Measurements from ENCODE around the gene TRHDE. TPM values are rescaled to one million over a fixed set of nuclear protein-coding genes. Genes with fewer than 3 reads are reported as not detected.

Gene TRHDE
- total RNA-seq, 1 experiment from 2014 or later = 24.5 TPM

DNA sequence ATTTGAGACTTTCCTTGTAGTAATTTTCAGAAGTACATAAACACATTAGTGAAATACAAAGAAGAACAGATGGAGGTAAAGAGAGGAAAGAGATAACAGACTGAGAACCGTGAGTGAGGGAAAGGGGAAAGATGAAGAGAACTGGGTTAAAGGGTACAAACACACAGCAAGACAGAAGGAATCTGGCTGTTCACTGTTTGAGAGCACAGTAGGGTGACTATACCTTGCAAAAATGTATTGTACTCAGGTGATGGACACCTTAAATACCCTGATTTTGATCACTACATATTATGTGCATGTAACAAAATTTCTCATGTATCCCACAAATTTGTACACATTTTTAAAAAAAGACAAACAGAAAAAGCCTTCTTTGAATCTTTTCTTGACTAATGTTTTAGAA lies 2.7 kb upstream of the TRHDE start:
- no peak for DNase-seq (ENCODE audit: low spot score)
- H3K9me3 ChIP-seq (ENCODE audit: low read depth, low read length, poor library complexity, severe bottlenecking) = no peaks in the 10 kb centered on the region
- CTCF ChIA-PET = no interaction called here
- H3K36me3 ChIP-seq (ENCODE audit: insufficient read depth, low read length, poor library complexity, severe bottlenecking) = no peaks in the 10 kb centered on the region
- H3K27ac ChIP-seq (ENCODE audit: low read depth, low read length, poor library complexity, severe bottlenecking) = peak overlapping the region; percentile 87
- H3K4me3 ChIP-seq (ENCODE audit: low read depth, low read length, poor library complexity, severe bottlenecking) = peak overlapping the region; percentile 80
- no peaks in the 10 kb centered on the region for H3K27me3 ChIP-seq (replicated peaks; ENCODE audit: insufficient read depth, low read depth, low read length, poor library complexity)
- POLR2A ChIA-PET (ENCODE audit: low non-redundant PET) = no interaction called here
- peaks cover 37% of the 10 kb centered on the region for H3K4me1 ChIP-seq (ENCODE audit: insufficient read depth, low read length, poor library complexity, severe bottlenecking)
- no TSS peak for BruUV-seq (replicated peaks)
- intact Hi-C loops (cut with micrococcal nuclease; ENCODE audit: unreplicated experiment) = no loop called here
- TF ChIP-seq, protein P1, sequence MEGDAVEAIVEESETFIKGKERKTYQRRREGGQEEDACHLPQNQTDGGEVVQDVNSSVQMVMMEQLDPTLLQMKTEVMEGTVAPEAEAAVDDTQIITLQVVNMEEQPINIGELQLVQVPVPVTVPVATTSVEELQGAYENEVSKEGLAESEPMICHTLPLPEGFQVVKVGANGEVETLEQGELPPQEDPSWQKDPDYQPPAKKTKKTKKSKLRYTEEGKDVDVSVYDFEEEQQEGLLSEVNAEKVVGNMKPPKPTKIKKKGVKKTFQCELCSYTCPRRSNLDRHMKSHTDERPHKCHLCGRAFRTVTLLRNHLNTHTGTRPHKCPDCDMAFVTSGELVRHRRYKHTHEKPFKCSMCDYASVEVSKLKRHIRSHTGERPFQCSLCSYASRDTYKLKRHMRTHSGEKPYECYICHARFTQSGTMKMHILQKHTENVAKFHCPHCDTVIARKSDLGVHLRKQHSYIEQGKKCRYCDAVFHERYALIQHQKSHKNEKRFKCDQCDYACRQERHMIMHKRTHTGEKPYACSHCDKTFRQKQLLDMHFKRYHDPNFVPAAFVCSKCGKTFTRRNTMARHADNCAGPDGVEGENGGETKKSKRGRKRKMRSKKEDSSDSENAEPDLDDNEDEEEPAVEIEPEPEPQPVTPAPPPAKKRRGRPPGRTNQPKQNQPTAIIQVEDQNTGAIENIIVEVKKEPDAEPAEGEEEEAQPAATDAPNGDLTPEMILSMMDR (conservative IDR thresholded peaks at IDR 0.05; ENCODE audit: low read depth, low read length) = no peak
- no peak for TF ChIP-seq EZH2 (IDR thresholded peaks at IDR 0.05; ENCODE audit: borderline replicate concordance, low read depth, low read length, poor library complexity, severe bottlenecking)

DNA sequence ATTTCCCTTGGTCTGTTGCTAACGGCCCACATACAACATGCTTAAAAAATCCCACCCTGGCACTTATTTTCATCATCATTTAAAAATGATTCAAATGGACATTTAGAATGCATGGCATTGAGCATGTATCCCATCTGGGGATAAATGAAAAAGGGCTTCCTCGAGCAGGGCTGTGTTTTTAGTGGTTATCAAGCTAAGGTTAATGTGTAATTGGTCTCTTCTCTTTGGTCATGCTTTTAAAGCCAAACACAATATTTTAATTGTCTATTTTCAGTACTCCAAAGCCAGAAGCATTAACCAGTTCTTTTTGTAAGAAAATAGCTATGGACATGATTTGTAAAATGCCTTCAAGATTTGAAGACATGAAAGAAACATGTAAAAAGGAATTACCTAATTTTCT lies 1.9 kb upstream of the TRHDE start:
- Histone ChIP-seq H3K36me3 (ENCODE audit: insufficient read depth, low read length, poor library complexity, severe bottlenecking) (no peaks in the 10 kb centered on the region), H3K27me3 (replicated peaks; ENCODE audit: insufficient read depth, low read depth, low read length, poor library complexity) (no peaks in the 10 kb centered on the region), H3K27ac (ENCODE audit: low read depth, low read length, poor library complexity, severe bottlenecking) (peak overlapping the region; percentile 87), H3K4me1 (ENCODE audit: insufficient read depth, low read length, poor library complexity, severe bottlenecking) (peaks cover 33% of the 10 kb centered on the region), H3K4me3 (ENCODE audit: low read depth, low read length, poor library complexity, severe bottlenecking) (peak overlapping the region; percentile 80), H3K9me3 (ENCODE audit: low read depth, low read length, poor library complexity, severe bottlenecking) (no peaks in the 10 kb centered on the region)
- CTCF ChIA-PET = no interaction called here
- POLR2A ChIA-PET (ENCODE audit: low non-redundant PET) = no interaction called here
- intact Hi-C loops (cut with micrococcal nuclease; ENCODE audit: unreplicated experiment) = loop anchor here (5.0 to 10.0 kb wide), 2 partner anchors 77 to 485 kb away; no protein-coding TSS in a partner anchor
- DNase-seq (ENCODE audit: low spot score) = no peak
- no peak for TF ChIP-seq EZH2 (IDR thresholded peaks at IDR 0.05; ENCODE audit: borderline replicate concordance, low read depth, low read length, poor library complexity, severe bottlenecking)
- TF ChIP-seq, protein P1 (conservative IDR thresholded peaks at IDR 0.05; ENCODE audit: low read depth, low read length) = no peak
- no TSS peak for BruUV-seq (replicated peaks)

DNA sequence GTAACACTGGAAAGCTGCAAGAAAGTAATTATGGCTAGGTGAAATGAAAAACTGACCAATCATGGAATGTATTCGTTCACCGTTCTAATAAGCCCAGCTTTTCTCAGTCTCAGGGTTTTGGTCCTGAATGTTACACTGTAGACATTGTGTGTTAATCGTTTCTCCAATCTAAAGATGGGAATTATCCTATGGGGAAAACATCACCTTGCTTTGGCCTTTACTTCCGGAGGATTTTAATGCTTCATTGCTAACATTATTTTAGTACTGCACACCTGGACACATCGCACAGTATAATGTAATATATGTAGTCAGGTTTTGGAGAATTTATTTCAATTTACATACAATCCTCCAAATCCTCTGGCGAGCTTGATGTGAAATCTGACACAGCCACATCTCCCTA lies 1.2 kb upstream of the TRHDE start:
- no peaks in the 10 kb centered on the region for H3K9me3 ChIP-seq (ENCODE audit: low read depth, low read length, poor library complexity, severe bottlenecking)
- BruUV-seq (replicated peaks) = TSS peak; percentile 31
- no peak for DNase-seq (ENCODE audit: low spot score)
- TF ChIP-seq, protein P1 (conservative IDR thresholded peaks at IDR 0.05; ENCODE audit: low read depth, low read length) = no peak
- no peak for TF ChIP-seq EZH2 (IDR thresholded peaks at IDR 0.05; ENCODE audit: borderline replicate concordance, low read depth, low read length, poor library complexity, severe bottlenecking)
- peak overlapping the region; percentile 80 for H3K4me3 ChIP-seq (ENCODE audit: low read depth, low read length, poor library complexity, severe bottlenecking)
- H3K36me3 ChIP-seq (ENCODE audit: insufficient read depth, low read length, poor library complexity, severe bottlenecking) = no peaks in the 10 kb centered on the region
- intact Hi-C loops (cut with micrococcal nuclease; ENCODE audit: unreplicated experiment) = loop anchor here (5.0 to 10.0 kb wide), 2 partner anchors 76 to 486 kb away; no protein-coding TSS in a partner anchor
- peaks cover 33% of the 10 kb centered on the region for H3K4me1 ChIP-seq (ENCODE audit: insufficient read depth, low read length, poor library complexity, severe bottlenecking)
- H3K27ac ChIP-seq (ENCODE audit: low read depth, low read length, poor library complexity, severe bottlenecking) = peak overlapping the region; percentile 87
- POLR2A ChIA-PET (ENCODE audit: low non-redundant PET) = interaction anchor here (0.6 kb wide), 1 partner anchor 1805 kb away, joined by 3 read pairs; no protein-coding TSS in a partner anchor
- H3K27me3 ChIP-seq (replicated peaks; ENCODE audit: insufficient read depth, low read depth, low read length, poor library complexity) = no peaks in the 10 kb centered on the region
- CTCF ChIA-PET = interaction anchor here (0.8 to 1.0 kb wide), 2 partner anchors 9 to 253 kb away, joined by 4 to 5 read pairs; no protein-coding TSS in a partner anchor
